ENCODE measurements around the gene EIF2D.
"Not testable (repeated sequence)": the region's sequence is repeated elsewhere in the genome, so short reads cannot be mapped to it uniquely, and the experiment has no call there.

Gene EIF2D, protein sequence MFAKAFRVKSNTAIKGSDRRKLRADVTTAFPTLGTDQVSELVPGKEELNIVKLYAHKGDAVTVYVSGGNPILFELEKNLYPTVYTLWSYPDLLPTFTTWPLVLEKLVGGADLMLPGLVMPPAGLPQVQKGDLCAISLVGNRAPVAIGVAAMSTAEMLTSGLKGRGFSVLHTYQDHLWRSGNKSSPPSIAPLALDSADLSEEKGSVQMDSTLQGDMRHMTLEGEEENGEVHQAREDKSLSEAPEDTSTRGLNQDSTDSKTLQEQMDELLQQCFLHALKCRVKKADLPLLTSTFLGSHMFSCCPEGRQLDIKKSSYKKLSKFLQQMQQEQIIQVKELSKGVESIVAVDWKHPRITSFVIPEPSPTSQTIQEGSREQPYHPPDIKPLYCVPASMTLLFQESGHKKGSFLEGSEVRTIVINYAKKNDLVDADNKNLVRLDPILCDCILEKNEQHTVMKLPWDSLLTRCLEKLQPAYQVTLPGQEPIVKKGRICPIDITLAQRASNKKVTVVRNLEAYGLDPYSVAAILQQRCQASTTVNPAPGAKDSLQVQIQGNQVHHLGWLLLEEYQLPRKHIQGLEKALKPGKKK

GRCh38 chr1:206612129-206612876 is at the start of gene EIF2D:
Gene EIF2D, minus strand, starts transcription at chr1:206612465. Its CDS starts 123 bp downstream, at chr1:206612342.
- peak; percentile 85 to 86 for DNase-seq (ENCODE audit: low read depth in 2 of 2)

DNA sequence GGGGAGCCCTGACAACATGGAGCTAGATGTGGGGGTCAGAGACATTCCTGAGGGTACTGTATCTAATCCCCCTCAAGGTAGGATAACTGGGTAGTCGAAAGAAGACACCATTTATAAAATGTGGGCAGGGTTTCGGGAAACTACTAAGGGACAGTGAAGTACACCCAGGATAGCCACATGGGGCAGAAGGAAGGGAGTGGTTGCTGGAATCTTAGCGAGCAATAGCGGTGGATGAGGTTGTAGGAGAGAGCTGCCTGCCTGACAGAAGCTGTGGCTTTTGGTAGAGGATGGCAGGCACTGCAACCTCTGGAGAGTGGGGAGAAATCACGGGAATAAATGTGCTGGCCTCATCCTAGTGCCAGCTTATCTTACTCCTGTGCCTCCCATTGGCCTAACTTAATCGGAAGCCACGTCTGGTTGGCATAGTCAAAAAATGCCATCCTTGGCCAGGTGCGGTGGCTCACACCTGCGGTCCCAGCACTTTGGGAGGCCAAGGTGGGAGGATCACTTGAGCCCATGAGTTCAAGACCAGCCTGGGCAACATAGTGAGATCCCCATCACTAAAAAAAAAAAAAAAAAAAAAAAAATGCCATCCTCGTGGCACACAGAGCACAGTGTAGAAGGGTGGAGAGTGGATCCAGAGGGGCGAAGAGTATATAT is 49.0 kb upstream of the EIF2D start:
- DNase-seq (ENCODE audit: low read depth in 2 of 2) = no peak

- no peak for DNase-seq (ENCODE audit: low read depth in 2 of 2)
Observed at GRCh38 chr1:206660136-206660535, 47.9 kb upstream of the EIF2D start.

- no peak for DNase-seq (ENCODE audit: low read depth in 2 of 2)
Observed at GRCh38 chr1:206658981-206659273, 46.7 kb upstream of the EIF2D start.

DNA sequence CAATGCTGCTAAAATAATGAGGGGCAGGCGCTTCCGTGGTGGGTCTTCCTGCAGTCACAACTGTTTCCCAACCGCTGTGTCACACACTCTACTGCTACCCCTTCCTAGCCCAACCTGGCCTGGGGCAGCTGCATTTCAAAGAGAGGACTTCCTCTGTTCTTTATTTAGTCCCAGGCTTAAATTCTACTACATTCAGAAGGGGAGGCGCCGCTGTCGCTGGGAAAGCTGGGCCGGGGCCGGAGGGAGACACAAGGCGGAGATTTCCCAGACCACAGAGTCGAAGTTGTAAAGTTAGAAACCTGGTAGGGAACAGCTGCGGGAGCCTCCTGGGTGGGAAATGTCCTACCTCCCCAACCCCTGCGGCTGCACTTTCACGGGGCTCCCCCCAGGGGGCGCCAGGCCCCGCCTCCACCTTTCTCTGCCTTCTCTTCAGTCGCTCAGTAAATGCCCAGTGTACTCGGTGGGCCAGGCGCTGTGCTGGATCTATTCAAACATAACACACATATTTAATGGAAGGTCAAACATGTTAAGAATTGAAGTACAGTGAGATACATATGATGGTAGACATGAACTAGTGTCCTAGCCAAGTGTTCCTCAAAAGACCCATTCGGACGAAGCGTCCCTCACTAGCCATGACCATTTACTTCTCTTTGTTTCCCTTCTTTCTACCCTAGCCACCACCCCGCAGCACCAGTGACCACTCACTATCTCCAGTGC is 46.2 kb upstream of the EIF2D start:
- no peak for DNase-seq (ENCODE audit: low read depth in 2 of 2)

DNA sequence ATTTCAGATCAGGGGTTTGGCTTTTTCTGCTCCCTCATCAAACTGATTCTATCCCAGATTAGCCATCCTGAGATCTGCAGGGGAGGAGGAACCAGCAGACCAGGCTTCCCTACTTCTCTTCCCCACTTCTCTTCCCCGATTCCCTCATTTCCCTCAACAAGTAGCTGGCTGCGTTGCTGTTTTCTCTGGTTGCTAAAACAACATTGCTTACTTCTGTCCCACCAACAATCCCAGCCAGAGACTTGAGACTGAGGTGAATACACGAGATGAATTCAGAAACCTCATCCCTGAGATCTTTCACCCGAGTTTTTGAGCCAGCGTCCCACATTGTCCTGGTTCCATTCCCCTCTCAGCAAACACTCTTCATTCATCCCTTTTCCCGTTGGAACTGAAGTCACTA is 45.5 kb upstream of the EIF2D start:
- DNase-seq (ENCODE audit: low read depth in 2 of 2) = no peak

- DNase-seq (ENCODE audit: low read depth in 2 of 2) = no peak
Observed at GRCh38 chr1:206656936-206657335, 44.7 kb upstream of the EIF2D start.

GRCh38 chr1:206655471-206655882 is 43.2 kb upstream of the EIF2D start:
- no peak for DNase-seq (ENCODE audit: low read depth in 2 of 2)

DNA sequence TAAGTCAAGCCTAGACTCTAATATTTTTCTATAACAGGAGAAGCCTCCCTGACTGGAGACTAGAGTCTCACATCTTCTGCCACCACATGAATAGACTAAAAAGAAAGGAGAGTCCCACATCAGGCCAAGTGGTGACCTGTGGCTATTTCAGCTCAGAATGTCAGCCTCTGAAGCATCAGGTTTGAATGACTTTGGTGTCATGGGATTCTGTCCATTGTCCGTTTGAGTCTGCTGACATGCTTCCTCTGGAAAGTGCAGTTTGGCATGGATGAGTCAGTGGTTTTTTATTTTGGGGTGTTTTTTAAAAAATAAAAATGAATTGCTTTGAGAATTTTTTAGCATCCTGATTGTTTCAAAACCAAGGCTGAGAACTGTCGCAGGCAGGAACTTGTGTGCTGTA is 42.6 kb upstream of the EIF2D start:
- DNase-seq (ENCODE audit: low read depth in 2 of 2) = no peak

DNA sequence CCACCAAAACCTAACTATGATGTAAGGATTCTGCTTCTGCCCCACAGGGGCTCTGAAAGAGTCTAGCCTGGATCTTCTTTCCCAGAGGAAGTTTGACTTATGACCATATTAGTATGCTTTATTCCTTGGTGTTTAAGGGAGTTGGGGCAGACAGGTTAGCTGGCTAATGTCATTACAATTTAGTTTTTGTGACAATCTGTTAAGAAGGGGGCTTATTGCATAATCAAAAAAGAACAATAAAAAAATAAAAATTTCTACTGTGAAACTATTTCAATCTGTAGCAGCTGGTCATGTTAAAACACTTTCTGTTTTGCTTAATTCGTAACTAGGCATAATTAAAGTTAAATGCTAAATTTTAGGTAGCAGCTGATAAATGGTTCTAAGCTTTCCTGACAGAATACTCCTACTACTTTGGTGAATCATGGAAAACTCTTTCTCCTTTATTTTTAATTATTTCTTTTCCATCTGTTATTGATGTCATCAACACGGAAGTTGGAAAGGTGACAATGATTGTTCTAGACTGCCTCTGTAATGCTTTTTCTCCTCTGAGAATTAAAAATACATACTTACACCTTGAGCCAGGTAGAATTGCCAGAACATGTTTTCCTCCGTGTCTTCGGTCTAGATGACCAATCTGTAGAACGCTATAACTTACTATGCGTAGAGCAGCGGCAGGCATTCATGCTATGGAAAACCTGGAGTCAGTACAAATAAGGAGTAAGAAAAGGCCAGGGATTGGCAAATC is 41.6 kb upstream of the EIF2D start:
- no peak for DNase-seq (ENCODE audit: low read depth in 2 of 2)

DNA sequence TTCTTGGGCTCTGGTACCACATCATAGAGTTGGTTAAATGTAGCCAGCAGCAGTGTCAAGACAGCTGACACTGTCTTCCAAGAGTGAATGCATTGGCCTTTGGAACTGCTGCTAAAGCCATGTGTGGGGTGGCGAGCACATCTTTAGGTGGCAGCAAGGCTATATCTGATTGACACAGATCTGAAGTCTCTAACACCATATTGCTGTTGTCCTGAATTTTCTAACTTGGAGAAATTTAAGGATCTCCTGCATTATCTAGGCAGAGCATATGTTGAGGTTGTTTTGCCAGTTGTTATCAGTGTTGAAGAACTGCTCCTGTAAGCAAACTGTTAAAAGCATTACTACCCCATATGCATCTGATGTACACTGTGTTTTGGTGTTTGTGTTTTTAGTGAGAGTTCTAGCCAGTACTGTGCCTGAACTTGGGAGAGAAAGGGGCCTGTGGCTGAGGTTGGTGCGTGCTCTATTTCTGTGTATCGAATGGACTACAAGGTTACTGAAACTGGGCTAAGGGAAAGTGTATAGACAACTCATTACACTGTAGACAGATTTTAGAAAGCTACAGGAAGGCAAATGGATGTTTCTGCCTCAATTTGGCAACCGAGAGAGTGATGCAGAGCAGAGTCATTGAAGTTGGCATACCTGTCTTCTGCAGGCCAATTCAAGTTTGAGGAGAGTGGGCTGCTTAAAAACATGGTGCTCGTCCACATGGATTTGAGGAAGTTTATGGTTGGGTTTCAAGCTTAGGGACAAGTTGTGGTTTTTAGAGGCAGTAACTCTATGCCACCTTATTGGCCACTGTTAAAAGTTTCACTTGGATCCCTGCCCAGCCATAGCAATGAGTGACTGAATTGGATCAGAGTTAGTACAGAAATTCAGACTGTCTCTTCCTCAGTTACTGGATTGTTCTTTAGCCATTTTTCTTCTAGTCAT is 40.0 kb upstream of the EIF2D start:
- DNase-seq (ENCODE audit: low read depth in 2 of 2) = no peak

GRCh38 chr1:206651014-206651413 is 38.7 kb upstream of the EIF2D start:
- DNase-seq (ENCODE audit: low read depth in 2 of 2) = no peak

DNA sequence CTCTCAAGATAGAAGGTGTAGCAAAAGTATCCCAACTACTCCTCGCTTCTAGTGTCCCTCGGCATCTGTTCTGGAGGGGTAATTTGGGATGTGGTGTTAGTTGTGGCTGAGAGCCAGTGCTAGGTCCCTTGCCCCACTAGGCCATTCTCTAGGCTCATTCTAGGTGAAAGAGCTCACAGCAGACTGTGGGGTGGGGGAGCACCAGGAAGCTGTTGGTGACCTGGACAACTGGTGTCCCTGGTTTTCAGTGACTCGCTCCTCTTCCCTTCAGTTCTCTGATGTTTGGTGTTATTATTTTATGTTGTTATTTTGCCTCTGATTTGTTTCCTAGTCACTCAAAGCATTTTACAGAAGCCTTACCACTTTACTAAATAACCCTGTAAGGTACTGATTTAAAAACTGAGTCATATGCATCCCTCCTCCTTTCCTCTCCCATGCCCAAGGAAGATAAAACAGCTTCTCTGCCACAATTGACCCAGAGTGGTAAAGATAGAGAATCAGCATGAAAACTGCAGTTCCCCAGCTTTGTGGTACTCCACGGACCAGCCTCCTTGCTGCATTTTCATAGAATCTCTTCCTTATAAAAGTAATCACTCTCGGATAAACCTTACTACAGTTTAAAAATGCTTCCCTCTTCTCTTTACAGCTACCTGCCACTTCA is 37.1 kb upstream of the EIF2D start:
- DNase-seq (ENCODE audit: low read depth in 2 of 2) = no peak

GRCh38 chr1:206647224-206647623 is 35.0 kb upstream of the EIF2D start:
- no peak for DNase-seq (ENCODE audit: low read depth in 2 of 2)

DNA sequence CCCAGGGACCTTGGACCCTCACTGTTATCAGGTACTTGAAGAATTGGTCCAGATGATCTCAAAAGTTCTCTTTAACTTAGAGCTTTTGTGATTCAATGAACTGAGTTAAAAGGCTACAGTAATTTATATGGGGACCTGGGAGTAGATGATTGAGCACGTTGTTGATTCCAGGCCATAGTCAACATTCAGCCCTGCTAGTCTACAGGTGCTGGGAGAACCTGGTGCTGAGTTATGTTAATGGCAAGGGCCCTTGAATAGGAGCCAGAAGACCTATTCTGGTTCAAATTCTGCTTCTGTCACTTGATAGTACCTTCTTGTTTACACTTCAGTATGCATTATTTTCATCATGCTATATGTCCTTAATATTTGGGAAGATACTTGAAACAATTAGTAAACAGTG is 34.2 kb upstream of the EIF2D start:
- no peak for DNase-seq (ENCODE audit: low read depth in 2 of 2)

- no peak for DNase-seq (ENCODE audit: low read depth in 2 of 2)
Observed at GRCh38 chr1:206643118-206643698, 30.9 kb upstream of the EIF2D start.

- DNase-seq (ENCODE audit: low read depth in 2 of 2) = not testable (repeated sequence)
Observed at GRCh38 chr1:206642074-206642473, 29.8 kb upstream of the EIF2D start.

DNA sequence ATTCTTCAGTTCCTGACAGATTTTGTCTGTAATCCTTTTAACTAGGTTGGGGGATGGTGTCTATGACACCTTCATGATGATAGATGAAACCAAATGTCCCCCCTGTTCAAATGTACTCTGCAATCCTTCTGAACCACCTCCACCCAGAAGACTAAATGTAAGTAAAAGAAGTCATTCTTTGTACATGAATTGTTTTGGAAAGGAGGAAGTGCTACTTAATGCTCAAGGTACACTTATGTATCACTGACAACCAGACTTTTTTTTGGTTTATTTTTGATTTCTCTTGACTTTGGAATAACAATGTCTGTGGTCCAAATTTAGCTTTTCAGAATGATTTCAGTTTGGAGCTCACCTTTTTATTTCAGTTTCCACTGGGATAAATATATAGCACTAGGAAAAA is 25.3 kb upstream of the EIF2D start:
- DNase-seq (ENCODE audit: low read depth in 2 of 2) = no peak

GRCh38 chr1:206636671-206637070 is 24.4 kb upstream of the EIF2D start:
- no peak for DNase-seq (ENCODE audit: low read depth in 2 of 2)

All from fibroblast of skin of left quadriceps (primary cell).